ENCODE results near the gene STT3A. TPM values are rescaled to one million over a fixed set of nuclear protein-coding genes. Genes with fewer than 3 reads are reported as not detected.

STT3A gene
- total RNA-seq, 1 experiment from 2014 or later = 156 TPM

- Histone ChIP-seq H3K27ac (ENCODE audit: low read depth, low read length) (no peak overlapping the region), H2AFZ (ENCODE audit: low read depth, low read length, poor library complexity, severe bottlenecking) (no peak overlapping the region), H3K4me2 (ENCODE audit: low read length) (no peak overlapping the region), H4K20me1 (ENCODE audit: insufficient read depth) (no peaks in the 10 kb centered on the region), H3K79me2 (ENCODE audit: insufficient read depth, low read length) (peaks cover 76% of the 10 kb centered on the region), H3K4me3 (replicated peaks in 1 of 2; ENCODE audit: low read depth in 1 of 2, low read length in 2 of 2) (no peak overlapping the region), H3K9ac (ENCODE audit: low read length) (no peak overlapping the region), H3K36me3 (ENCODE audit: control insufficient read depth in 1 of 2, insufficient read depth in 2 of 2, low read length in 2 of 2) (peaks cover 7 to 15% of the 10 kb centered on the region in 2 experiments), H3K27me3 (ENCODE audit: insufficient read depth, low read length) (no peaks in the 10 kb centered on the region), H3K4me1 (ENCODE audit: control insufficient read depth in 1 of 2, insufficient read depth in 2 of 2, low read length in 2 of 2) (peaks cover 0 to 16% of the 10 kb centered on the region in 2 experiments; a peak in 2 of 4 replicates), H3K9me3 (ENCODE audit: control insufficient read depth in 1 of 2, insufficient read depth in 1 of 2, low read depth in 1 of 2, low read length in 2 of 2) (no peaks in the 10 kb centered on the region), H3K9me2 (ENCODE audit: insufficient read depth) (no peaks in the 10 kb centered on the region)
- ChIA-PET RAD21 (ENCODE audit: low non-redundant PET in 1 of 2, low total read pairs in 2 of 2, uncharacterized antibody in 2 of 2, unreplicated experiment in 2 of 2) (no interaction called here), POLR2A (no interaction called here), CTCF (no interaction called here)
- ATAC-seq (no peak), DNase-seq (ENCODE audit: low read depth, low spot score) (no peak)
- BruUV-seq (replicated peaks) = no TSS peak
- intact Hi-C loops (cut with micrococcal nuclease) = no loop called here
- TF ChIP-seq ZBTB33 (IDR thresholded peaks at IDR 0.05; ENCODE audit: extremely low read depth, insufficient replicate concordance, low read length) (no peak), EZH2 (IDR thresholded peaks at IDR 0.05) (no peak), ELF1 (IDR thresholded peaks at IDR 0.05; ENCODE audit: borderline replicate concordance, low read depth) (no peak), ZFX (IDR thresholded peaks at IDR 0.05) (no peak), CTCF (IDR thresholded peaks at IDR 0.05 in 2 of 3, conservative IDR thresholded peaks at IDR 0.05 in 1 of 3; ENCODE audit: borderline replicate concordance in 1 of 3, insufficient read depth in 1 of 3, low read depth in 2 of 3, low read length in 2 of 3) (no peak), YY1 (IDR thresholded peaks at IDR 0.05; ENCODE audit: extremely low read depth, insufficient replicate concordance, low read depth, low read length) (no peak), REST (IDR thresholded peaks at IDR 0.05; ENCODE audit: low read depth) (no peak), EZH2phosphoT487 (IDR thresholded peaks at IDR 0.05; ENCODE audit: borderline replicate concordance) (no peak), TCF7L2 (IDR thresholded peaks at IDR 0.05; ENCODE audit: borderline replicate concordance, extremely low read depth, insufficient read depth, insufficient read length) (no peak), SP1 (IDR thresholded peaks at IDR 0.05; ENCODE audit: low read depth) (no peak), MAX (IDR thresholded peaks at IDR 0.05) (no peak), ZNF274 (IDR thresholded peaks at IDR 0.05; ENCODE audit: low read depth, low read length) (no peak), RAD21 (IDR thresholded peaks at IDR 0.05; ENCODE audit: low read depth) (no peak), POLR2A (IDR thresholded peaks at IDR 0.05; ENCODE audit: borderline replicate concordance, extremely low read depth, insufficient read depth, insufficient read length) (no peak), POLR2AphosphoS5 (IDR thresholded peaks at IDR 0.05; ENCODE audit: low read depth, low read length) (no peak)
Measured at GRCh38 chr11:125594958-125595357, 2.3 kb downstream of the STT3A start.
